NB4 (cell line): ENCODE results near the gene MYCL.
A peak's percentile ranks its signal among the peaks of the same experiment; 100 is the strongest.

Source experiments
- DNase-seq: peaks from one replicate; pipeline ENCODE4 v3.0.0; 2010; ENCODE audit warnings: low read depth
- H3K4me3 ChIP-seq: one replicate; pipeline ENCODE4 v1.5.1; 2011; ENCODE audit warnings: mild to moderate bottlenecking, low read depth, low read length, moderate library complexity
- MYC ChIP-seq: IDR thresholded peaks from 2 replicates; pipeline ENCODE4 v1.6.1; 2011; ENCODE audit warnings: low read depth, low read length
- POLR2A ChIP-seq: IDR thresholded peaks from 2 replicates; pipeline ENCODE4 v1.6.1; 2011; ENCODE audit warnings: mild to moderate bottlenecking; ENCODE audit not compliant: insufficient read length; ENCODE audit errors: extremely low read depth
- TF ChIP-seq, protein P1 (sequence below): IDR thresholded peaks from 2 replicates; pipeline ENCODE4 v1.6.1; 2011; ENCODE audit warnings: low read depth, low read length
- TF ChIP-seq, protein P2 (sequence below): IDR thresholded peaks from one replicate; pipeline ENCODE4 v1.5.1; 2012; ENCODE audit warnings: low read depth, low read length

Gene MYCL

DNA sequence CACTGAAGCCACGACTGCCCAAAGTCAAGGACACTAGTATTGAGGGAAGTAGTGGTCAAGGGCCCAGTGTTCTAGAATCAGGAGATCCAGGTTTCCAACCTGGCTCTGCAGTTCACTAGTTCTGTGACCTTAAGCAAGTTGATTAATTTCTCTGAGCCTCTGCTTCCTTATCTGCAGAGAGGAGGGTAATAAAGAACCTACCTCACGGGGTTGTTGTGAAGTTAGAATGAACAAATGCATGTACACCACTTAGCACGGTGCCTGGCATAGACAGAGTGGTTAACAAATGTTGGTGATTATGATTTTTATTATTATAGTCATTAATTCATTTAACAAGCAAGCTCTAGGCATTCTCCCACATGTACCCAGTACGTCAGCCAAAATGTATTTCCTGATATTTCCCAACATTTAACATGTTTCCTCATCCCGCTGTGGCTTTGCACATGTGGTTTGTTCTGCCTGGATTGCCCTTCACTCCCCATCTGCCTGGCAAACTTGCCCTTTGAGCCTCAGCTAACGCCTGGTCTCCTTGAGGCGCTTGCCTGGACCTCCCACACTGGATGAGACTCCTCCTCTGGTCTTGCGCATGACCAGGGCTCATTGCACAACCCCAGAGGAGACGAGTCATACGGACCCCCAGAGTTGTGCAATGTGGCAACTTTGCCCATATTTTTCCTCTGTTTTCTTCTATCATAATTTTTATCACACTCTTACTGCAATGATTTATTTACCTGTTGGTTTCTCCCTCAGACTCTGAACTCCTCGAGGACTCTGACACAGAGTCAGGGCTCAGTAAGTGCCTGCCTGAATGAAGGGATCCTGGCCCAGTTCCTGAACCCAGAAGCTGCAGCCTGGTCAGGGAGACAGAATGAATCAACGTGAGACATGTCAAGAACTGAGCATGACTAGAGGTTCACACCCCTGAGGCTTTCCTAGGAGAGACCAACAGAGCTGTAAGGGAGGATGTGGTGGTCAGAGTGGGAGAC, 32.5 kb upstream of the MYCL start:
- peak overlapping the region; percentile 28 for H3K4me3 ChIP-seq
- TF ChIP-seq, protein P1, sequence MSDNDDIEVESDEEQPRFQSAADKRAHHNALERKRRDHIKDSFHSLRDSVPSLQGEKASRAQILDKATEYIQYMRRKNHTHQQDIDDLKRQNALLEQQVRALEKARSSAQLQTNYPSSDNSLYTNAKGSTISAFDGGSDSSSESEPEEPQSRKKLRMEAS, result peak; percentile 89
- TF ChIP-seq POLR2A, result no peak
- TF ChIP-seq, protein P2, sequence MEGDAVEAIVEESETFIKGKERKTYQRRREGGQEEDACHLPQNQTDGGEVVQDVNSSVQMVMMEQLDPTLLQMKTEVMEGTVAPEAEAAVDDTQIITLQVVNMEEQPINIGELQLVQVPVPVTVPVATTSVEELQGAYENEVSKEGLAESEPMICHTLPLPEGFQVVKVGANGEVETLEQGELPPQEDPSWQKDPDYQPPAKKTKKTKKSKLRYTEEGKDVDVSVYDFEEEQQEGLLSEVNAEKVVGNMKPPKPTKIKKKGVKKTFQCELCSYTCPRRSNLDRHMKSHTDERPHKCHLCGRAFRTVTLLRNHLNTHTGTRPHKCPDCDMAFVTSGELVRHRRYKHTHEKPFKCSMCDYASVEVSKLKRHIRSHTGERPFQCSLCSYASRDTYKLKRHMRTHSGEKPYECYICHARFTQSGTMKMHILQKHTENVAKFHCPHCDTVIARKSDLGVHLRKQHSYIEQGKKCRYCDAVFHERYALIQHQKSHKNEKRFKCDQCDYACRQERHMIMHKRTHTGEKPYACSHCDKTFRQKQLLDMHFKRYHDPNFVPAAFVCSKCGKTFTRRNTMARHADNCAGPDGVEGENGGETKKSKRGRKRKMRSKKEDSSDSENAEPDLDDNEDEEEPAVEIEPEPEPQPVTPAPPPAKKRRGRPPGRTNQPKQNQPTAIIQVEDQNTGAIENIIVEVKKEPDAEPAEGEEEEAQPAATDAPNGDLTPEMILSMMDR, result no peak
- peak; percentile 91 for TF ChIP-seq MYC
- peak; percentile 99 for DNase-seq

DNA sequence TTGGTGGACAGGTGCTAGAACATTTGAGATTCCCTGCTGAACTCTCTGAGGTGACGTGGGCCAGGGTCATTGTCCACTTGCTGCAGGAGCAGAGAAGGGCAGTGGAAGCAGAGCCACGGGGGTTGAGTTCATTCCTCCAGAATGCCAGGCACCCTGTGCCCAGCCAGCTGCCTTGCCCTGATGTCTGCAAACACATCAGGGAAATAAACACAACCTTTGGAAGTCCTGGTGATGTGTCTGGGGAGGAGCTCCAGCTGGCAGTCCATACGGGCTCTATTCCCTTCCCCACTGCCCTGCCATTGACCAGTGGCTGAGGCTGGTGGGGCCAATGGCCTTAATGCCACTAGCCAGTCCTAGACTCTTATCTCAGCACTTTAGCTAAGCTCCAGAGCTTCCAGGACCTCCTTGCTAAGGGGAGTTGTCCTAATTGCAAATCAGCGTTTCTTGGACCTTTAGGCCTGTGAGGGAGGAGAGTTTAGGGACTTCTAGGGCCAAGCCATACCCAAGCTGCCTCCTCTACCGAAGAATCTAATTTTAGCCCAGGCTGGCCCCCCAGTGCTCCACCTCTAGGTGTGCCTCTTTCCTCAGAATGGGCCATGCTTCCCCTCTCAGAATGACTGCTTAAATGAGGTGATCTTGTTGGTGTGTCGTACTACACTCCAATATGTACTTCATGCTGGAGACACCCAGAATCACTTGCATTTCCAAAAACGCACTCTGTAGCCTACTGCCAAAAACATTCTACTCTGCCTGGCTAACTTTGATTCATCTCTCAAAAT, 27.3 kb upstream of the MYCL start:
- no peak for DNase-seq
- TF ChIP-seq, protein P2, result no peak
- no peak for TF ChIP-seq POLR2A
- TF ChIP-seq MYC, result no peak
- TF ChIP-seq, protein P1, result no peak

DNA sequence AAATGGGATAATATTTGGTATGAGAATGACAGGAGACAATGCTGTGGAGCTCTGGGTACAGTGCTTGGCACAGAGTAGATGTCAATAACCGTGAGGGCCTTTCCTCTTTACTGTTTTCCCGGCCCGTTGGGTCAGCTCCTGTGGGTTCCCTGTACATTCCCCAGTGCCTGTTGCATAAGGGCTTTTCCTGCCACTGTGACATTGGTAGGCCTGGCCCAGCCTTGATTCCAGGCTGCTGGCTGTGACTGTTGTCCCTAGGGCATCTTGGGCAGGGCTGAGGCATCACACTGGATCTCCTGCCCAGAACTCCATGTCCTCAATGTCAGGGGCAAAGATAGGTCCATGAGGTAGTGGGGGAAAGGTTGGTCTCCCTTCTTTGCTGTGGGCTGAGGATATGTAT, 25.8 kb upstream of the MYCL start:
- TF ChIP-seq, protein P2, result no peak
- no peak overlapping the region for H3K4me3 ChIP-seq
- no peak for DNase-seq

More for the DNA sequence above, 27.3 kb upstream of the MYCL start:
- no peak overlapping the region for H3K4me3 ChIP-seq

DNA sequence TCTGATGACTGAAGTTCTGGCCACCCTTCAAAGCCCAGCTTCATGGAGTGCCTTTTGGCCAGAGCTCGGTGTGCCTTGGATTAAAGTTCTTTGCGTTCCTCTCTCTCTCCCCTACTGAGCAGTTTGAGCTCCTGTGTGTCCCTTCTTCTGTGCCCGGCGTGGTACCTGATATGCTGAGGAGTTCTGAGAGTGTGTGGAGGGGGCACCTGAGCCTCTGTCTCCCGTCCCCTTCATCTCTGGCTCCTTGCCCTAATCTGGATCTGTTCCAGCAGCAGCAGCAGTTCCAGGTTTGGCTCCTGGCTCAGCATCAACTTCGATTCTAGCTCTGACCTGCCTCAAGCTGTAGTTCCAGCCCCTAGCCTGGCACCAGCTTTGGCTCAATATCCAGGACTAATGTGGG, 25.1 kb upstream of the MYCL start:
- H3K4me3 ChIP-seq, result no peak overlapping the region
- TF ChIP-seq MYC (no peak), POLR2A (no peak)
- TF ChIP-seq, protein P1, result no peak
- TF ChIP-seq, protein P2, result no peak
- no peak for DNase-seq

DNA sequence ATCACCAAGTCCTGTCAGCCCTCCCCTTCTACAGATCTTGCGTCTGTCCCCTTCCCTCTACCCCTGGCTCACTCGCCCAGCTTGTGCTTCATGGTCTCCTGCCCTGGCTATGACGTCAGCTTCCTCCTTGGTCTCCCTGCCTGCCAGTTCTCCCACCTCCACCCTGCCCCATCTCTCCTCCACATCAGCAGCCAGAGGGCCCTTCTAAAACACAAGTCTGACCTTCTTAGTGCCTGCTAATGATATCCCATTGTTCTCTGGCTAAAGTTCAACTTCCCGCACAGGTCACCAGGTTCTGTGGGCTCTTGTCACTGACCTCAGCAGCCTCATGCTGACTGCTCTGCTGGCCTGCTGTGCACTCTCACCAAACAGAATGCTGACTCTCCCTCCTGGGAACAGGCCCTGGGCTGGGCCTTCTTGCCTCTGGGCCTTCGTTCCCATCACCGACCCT, 24.7 kb upstream of the MYCL start:
- no peak for TF ChIP-seq MYC
- TF ChIP-seq POLR2A, result no peak
- TF ChIP-seq, protein P1, result no peak
- TF ChIP-seq, protein P2, result no peak
- H3K4me3 ChIP-seq, result no peak overlapping the region
- peak; percentile 75 for DNase-seq
